PFSK-1 (cell line): ENCODE measurements around the gene RNF19B.

ENCODE experiments used
- FOXP2 ChIP-seq: optimal IDR thresholded peaks from 2 replicates; pipeline ENCODE3; 2011; ENCODE audit warnings: borderline replicate concordance, control low read depth, inconsistent platforms; ENCODE audit not compliant: insufficient read depth; ENCODE audit errors: extremely low read length, extremely low read depth
- POLR2AphosphoS5 ChIP-seq: IDR thresholded peaks from 2 replicates; pipeline ENCODE4 v1.6.1; 2012; ENCODE audit warnings: low read depth, mild to moderate bottlenecking, control low read depth, low read length, moderate library complexity
- SIN3A ChIP-seq: IDR thresholded peaks from 2 replicates; pipeline ENCODE4 v1.6.1; 2012; ENCODE audit warnings: mild to moderate bottlenecking, low read length, moderate library complexity, borderline replicate concordance; ENCODE audit not compliant: insufficient read depth
- TAF1 ChIP-seq: IDR thresholded peaks from 2 replicates; pipeline ENCODE4 v1.6.1; 2012; ENCODE audit warnings: low read length, control low read depth, borderline replicate concordance; ENCODE audit not compliant: insufficient read depth
- TF ChIP-seq, protein P1 (sequence below), 2 experiments: IDR thresholded peaks; 2 replicates each; pipeline versions ENCODE4 v1.6.1 to v1.8.0; 2011 to 2012; ENCODE audit warnings: low read depth in 2 of 2, low read length in 2 of 2, control low read depth in 1 of 2, inconsistent platforms in 1 of 2, mild to moderate bottlenecking in 1 of 2, moderate library complexity in 1 of 2; ENCODE audit not compliant: insufficient read depth in 1 of 2

Gene RNF19B

DNA sequence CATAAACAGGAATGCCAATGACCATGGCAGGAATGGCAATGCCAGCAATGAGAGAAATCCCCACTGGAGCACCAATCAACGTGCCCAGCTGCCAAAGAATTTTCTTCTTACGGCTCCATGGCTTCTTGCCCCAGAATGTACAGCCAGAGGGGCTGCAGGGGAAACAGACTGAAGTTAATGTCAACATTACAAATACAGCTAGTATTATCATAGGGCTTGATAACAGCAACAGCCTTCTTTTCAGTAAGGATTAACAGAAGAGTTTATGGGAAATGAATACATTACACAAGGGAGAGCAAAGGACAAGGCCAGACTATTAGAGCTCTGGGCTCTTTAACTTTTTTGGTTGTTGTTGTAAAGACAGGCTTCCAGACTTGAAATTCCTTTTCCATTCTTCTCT, 18.2 kb downstream of the RNF19B start:
- TF ChIP-seq FOXP2 (no peak), SIN3A (no peak), TAF1 (no peak), POLR2AphosphoS5 (no peak)
- TF ChIP-seq, protein P1, sequence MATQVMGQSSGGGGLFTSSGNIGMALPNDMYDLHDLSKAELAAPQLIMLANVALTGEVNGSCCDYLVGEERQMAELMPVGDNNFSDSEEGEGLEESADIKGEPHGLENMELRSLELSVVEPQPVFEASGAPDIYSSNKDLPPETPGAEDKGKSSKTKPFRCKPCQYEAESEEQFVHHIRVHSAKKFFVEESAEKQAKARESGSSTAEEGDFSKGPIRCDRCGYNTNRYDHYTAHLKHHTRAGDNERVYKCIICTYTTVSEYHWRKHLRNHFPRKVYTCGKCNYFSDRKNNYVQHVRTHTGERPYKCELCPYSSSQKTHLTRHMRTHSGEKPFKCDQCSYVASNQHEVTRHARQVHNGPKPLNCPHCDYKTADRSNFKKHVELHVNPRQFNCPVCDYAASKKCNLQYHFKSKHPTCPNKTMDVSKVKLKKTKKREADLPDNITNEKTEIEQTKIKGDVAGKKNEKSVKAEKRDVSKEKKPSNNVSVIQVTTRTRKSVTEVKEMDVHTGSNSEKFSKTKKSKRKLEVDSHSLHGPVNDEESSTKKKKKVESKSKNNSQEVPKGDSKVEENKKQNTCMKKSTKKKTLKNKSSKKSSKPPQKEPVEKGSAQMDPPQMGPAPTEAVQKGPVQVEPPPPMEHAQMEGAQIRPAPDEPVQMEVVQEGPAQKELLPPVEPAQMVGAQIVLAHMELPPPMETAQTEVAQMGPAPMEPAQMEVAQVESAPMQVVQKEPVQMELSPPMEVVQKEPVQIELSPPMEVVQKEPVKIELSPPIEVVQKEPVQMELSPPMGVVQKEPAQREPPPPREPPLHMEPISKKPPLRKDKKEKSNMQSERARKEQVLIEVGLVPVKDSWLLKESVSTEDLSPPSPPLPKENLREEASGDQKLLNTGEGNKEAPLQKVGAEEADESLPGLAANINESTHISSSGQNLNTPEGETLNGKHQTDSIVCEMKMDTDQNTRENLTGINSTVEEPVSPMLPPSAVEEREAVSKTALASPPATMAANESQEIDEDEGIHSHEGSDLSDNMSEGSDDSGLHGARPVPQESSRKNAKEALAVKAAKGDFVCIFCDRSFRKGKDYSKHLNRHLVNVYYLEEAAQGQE (IDR thresholded peaks at IDR 0.05; ENCODE audit: insufficient read depth in 1 of 2, low read depth in 2 of 2, low read length in 2 of 2) = no peak

DNA sequence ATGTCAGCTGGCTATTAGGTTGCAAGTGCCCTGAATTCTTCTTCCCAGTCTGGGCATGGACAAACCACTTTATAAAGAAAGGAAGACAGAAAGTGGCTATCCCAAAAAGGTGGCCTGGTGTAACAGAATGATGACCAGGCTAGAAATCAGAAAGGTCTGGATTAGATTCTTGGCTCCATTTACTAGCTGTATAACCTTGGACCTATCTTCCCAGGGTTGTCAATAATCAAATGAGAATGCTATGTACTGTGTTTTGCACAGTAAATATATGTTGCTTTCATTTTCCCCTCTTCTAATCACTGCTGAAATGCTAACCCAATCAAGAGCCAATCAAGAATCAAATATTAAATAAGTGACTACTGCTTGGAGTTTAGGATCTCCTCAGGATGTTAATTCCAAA, 20.4 kb downstream of the RNF19B start:
- TF ChIP-seq, protein P1 (IDR thresholded peaks at IDR 0.05; ENCODE audit: insufficient read depth in 1 of 2, low read depth in 2 of 2, low read length in 2 of 2) = no peak
- TF ChIP-seq TAF1 = no peak
- no peak for TF ChIP-seq SIN3A
- no peak for TF ChIP-seq POLR2AphosphoS5
- no peak for TF ChIP-seq FOXP2

DNA sequence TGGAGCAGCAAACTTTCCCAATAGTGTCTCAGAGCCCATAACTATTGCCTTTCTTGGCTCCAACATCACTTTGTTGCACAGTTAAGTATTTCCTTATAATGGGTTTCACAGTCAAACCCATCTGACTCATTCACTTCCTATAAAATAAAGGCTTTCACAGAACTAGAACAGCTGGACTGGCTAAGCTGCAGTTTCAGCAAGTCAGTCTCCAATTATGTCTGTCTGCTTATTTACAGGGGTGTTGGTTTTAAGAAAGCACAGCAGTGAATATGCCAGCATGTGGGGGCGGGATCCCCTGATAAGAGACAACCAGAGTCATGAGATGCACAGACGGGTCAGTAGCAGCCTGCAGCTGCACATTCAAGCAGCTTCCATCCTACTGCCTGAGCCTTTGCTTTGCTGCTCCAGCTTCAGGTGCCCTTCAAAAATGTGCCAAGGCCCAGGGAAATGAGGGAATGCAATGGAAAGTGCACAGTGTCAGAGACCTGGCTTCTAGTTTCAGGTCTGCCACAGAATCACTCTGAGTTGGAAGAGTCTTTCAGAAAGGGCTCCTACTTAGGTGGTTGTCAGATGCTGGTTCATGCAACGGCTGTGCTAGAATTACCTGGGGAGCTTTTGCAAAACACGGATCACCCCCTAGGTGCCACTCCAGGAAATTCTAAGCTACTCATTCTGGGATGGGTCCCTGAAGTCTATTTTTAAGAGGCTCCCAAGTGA, 24.8 kb downstream of the RNF19B start:
- TF ChIP-seq, protein P1 (IDR thresholded peaks at IDR 0.05; ENCODE audit: insufficient read depth in 1 of 2, low read depth in 2 of 2, low read length in 2 of 2) = no peak
- no peak for TF ChIP-seq FOXP2

DNA sequence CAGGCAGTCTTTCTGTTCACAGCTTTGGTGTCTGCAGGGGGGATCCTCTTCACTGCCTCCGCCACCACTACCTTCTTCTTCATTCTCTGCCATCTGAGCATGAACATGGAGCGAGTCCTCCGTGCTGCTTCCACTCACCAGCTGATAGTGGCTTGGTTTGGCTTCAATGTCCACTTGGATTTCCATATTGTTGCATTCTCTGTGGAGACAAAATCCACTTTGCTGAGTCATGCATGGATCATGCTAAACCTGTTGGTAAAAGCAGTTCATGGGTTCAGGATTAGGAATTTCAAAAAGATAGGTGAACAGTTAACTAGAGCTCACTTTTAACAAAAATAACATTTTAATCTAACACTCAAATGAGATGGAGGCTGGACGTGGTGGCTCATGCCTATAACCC, 27.5 kb downstream of the RNF19B start:
- TF ChIP-seq POLR2AphosphoS5 (no peak), TAF1 (no peak), SIN3A (no peak), FOXP2 (no peak)
- TF ChIP-seq, protein P1 (IDR thresholded peaks at IDR 0.05; ENCODE audit: insufficient read depth in 1 of 2, low read depth in 2 of 2, low read length in 2 of 2) = no peak

DNA sequence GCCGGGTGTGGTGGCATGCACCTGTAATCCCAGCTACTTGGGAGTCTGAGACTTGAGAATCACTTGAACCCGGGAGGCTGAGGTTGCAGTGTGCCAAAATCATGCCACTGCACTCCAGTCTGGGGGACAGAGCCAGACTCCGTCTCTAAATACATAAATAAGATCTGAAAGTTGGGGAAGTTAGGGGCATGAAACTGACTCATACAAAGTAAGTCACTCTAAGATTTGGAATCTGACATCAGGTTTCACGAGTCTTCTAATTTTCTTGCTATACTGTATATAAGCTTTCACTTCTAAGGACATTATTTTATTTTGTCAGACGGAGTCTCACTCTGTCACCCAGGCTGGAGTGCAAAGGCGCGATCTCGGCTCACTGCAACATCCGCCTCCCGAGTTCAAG, 30.1 kb downstream of the RNF19B start:
- TF ChIP-seq SIN3A (no peak), FOXP2 (no peak), TAF1 (no peak), POLR2AphosphoS5 (no peak)
- TF ChIP-seq, protein P1 (IDR thresholded peaks at IDR 0.05; ENCODE audit: insufficient read depth in 1 of 2, low read depth in 2 of 2, low read length in 2 of 2) = no peak
